Measurements from ENCODE around the gene POU6F2. TPM values are rescaled to one million over a fixed set of nuclear protein-coding genes. Genes with fewer than 3 reads are reported as not detected.

Gene POU6F2
- total RNA-seq, 1 donor from 2014 or later: 9.2 TPM

DNA sequence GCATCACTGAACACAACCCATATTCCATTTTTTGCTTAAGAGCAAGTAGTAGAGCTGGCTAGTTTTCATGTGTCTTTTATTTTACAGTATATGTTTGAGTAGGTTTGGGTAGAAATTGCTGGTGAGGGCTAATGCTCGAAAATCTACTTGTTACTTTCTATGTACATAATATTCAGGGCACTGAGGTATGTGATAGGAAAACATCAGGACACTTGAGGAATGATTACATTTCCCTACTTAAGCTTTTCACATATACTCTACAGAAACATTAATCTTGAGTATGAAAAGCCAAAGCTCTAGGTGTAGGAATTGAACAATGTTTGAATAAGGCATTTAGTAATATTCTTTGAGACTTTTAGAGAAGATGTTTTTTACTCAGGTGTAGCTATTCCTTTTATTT lies 73.6 kb downstream of the POU6F2 start:
- peaks cover 4% of the 10 kb centered on the region for H3K4me1 Mint-ChIP-seq
- DNase-seq (ENCODE audit: low spot score in 2 of 2, unreplicated experiment in 2 of 2): no peak
- peaks cover 3% of the 10 kb centered on the region for H3K36me3 Mint-ChIP-seq
- TF ChIP-seq, protein P1, sequence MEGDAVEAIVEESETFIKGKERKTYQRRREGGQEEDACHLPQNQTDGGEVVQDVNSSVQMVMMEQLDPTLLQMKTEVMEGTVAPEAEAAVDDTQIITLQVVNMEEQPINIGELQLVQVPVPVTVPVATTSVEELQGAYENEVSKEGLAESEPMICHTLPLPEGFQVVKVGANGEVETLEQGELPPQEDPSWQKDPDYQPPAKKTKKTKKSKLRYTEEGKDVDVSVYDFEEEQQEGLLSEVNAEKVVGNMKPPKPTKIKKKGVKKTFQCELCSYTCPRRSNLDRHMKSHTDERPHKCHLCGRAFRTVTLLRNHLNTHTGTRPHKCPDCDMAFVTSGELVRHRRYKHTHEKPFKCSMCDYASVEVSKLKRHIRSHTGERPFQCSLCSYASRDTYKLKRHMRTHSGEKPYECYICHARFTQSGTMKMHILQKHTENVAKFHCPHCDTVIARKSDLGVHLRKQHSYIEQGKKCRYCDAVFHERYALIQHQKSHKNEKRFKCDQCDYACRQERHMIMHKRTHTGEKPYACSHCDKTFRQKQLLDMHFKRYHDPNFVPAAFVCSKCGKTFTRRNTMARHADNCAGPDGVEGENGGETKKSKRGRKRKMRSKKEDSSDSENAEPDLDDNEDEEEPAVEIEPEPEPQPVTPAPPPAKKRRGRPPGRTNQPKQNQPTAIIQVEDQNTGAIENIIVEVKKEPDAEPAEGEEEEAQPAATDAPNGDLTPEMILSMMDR (IDR thresholded peaks at IDR 0.05; ENCODE audit: unreplicated experiment): no peak
- no peaks in the 10 kb centered on the region for H3K27me3 Mint-ChIP-seq (ENCODE audit: low read depth)
- peaks cover 28% of the 10 kb centered on the region for H3K9me3 Mint-ChIP-seq
- H3K4me3 Mint-ChIP-seq: no peak overlapping the region
- no peak overlapping the region for H3K27ac Mint-ChIP-seq

DNA sequence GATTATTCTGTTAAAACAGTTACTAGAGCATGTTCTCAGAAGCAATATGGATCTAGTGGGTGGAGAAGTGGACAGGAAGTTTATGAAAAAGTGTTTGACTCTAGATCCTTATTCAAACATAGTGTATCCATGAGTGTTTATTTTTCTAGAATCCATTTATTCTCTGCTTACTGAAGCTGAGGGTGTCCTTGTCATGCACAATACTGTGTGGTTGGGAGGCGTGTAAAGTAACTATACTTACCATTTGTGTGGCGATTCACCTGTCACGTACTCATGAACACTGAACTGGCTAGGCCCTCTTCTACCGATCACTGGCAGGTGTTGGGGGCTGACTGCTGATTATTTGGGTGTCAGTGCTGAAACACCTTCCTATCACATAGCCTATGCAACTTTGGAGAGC lies 74.0 kb downstream of the POU6F2 start:
- TF ChIP-seq, protein P1 (IDR thresholded peaks at IDR 0.05; ENCODE audit: unreplicated experiment): no peak
- peaks cover 3% of the 10 kb centered on the region for H3K36me3 Mint-ChIP-seq
- H3K4me1 Mint-ChIP-seq: peaks cover 4% of the 10 kb centered on the region
- H3K27ac Mint-ChIP-seq: no peak overlapping the region
- H3K4me3 Mint-ChIP-seq: no peak overlapping the region
- peaks cover 31% of the 10 kb centered on the region for H3K9me3 Mint-ChIP-seq
- DNase-seq (ENCODE audit: low spot score in 2 of 2, unreplicated experiment in 2 of 2): no peak
- no peaks in the 10 kb centered on the region for H3K27me3 Mint-ChIP-seq (ENCODE audit: low read depth)

DNA sequence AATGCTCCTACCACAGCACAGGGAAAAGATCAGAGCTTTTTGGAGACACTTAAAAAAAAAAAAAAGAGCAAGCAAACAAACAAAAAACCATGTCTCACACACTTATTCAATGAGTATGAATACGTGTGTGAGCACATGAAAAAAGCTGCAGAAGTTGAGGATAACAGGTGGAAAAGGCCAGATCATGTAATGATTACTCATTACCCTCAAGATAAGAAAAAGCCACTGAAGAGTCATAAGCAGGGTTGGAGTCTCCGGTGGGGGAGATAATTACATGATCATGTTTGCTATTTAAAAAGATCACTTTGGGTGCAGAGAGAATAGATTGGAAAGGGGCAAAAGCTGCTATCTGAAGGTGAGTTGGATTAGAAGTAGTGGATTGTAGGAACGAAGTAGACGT lies 77.0 kb downstream of the POU6F2 start:
- Mint-ChIP-seq H3K9me3 (peaks cover 28% of the 10 kb centered on the region), H3K4me1 (peaks cover 4% of the 10 kb centered on the region), H3K27me3 (ENCODE audit: low read depth) (no peaks in the 10 kb centered on the region), H3K27ac (no peak overlapping the region), H3K36me3 (peaks cover 5% of the 10 kb centered on the region), H3K4me3 (no peak overlapping the region)
- no peak for DNase-seq (ENCODE audit: low spot score in 2 of 2, unreplicated experiment in 2 of 2)
- TF ChIP-seq, protein P1 (IDR thresholded peaks at IDR 0.05; ENCODE audit: unreplicated experiment): no peak

DNA sequence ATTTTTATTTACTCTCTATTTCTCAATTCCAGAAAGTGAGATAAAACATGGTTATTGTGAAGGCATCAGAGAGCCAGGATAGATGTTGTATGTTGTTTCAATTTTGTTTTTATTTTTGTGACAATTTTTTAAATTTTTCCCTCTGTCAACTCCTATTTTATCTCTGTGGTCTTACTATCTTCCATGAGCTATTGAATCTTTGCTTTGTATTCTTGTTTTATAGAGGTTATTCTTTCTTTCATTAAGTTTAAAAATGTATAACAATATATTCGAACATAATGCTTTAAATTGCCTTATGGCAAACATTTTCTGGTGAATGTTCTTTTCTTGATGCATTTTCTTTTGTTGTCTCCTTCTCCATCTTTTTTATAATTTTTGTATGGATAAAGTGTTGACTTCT lies 78.4 kb downstream of the POU6F2 start:
- Mint-ChIP-seq H3K27ac (no peak overlapping the region), H3K27me3 (ENCODE audit: low read depth) (no peaks in the 10 kb centered on the region), H3K4me1 (peaks cover 4% of the 10 kb centered on the region), H3K9me3 (peaks cover 28% of the 10 kb centered on the region), H3K4me3 (no peak overlapping the region), H3K36me3 (peaks cover 5% of the 10 kb centered on the region)
- DNase-seq (ENCODE audit: low spot score in 2 of 2, unreplicated experiment in 2 of 2): no peak
- TF ChIP-seq, protein P1 (IDR thresholded peaks at IDR 0.05; ENCODE audit: unreplicated experiment): no peak

DNA sequence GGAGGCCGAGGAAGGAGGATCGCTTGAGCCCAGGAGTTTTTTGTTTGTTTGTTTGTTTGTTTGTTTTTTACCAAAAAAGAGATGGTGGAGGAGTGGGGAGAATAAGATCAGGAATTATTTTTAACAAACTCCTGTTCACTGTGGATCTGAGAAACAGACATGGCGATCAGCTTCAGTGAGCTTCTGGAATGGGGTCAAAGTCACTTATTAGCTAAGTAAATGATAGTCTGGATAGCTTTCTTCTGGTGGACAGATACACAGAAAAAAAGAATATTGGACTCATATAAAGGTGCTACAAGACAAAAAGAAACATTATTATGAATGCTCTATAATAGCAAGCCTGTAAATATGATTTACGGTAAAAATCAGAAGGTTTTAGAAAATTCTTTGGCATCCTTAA lies 85.1 kb downstream of the POU6F2 start:
- Mint-ChIP-seq H3K4me3 (no peak overlapping the region), H3K27ac (no peak overlapping the region), H3K9me3 (no peaks in the 10 kb centered on the region), H3K36me3 (no peaks in the 10 kb centered on the region), H3K4me1 (no peaks in the 10 kb centered on the region), H3K27me3 (ENCODE audit: low read depth) (no peaks in the 10 kb centered on the region)
- DNase-seq (ENCODE audit: low spot score in 2 of 2, unreplicated experiment in 2 of 2): no peak
- TF ChIP-seq, protein P1 (IDR thresholded peaks at IDR 0.05; ENCODE audit: unreplicated experiment): no peak

DNA sequence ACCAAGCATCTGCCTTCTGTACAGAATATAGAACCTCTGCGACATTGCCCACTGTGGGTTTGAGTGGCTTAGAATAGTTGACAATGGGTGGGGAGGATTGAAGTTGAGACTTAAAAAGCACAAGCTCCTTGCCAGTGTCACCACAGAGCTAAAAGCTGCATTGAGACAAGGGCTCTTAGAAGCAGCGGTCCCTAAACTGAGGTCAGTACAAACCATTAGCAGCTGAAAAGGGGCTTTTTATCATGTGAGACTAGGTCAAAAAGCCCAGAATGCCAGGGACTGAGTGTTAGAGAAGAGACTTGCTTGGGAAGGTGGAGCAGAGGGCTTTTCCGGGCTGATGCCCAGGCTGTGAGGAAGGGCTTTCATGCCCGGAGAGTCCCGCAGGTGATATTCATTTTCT lies 91.3 kb downstream of the POU6F2 start:
- no peaks in the 10 kb centered on the region for H3K9me3 Mint-ChIP-seq
- TF ChIP-seq, protein P1 (IDR thresholded peaks at IDR 0.05; ENCODE audit: unreplicated experiment): no peak
- H3K36me3 Mint-ChIP-seq: no peaks in the 10 kb centered on the region
- H3K4me1 Mint-ChIP-seq: peaks cover 16% of the 10 kb centered on the region
- no peak overlapping the region for H3K4me3 Mint-ChIP-seq
- no peak for DNase-seq (ENCODE audit: low spot score in 2 of 2, unreplicated experiment in 2 of 2)
- no peak overlapping the region for H3K27ac Mint-ChIP-seq
- no peaks in the 10 kb centered on the region for H3K27me3 Mint-ChIP-seq (ENCODE audit: low read depth)

All from mesothelial cell of epicardium (in vitro differentiated cells).